Activated naive CD4-positive, alpha-beta T cell treated with anti-CD3 and anti-CD28 coated beads, Interleukin-2, amount 10 ng/mL, durations not matched to agents 7 days and 5 days (primary cell): ENCODE results near the gene BCKDHB.
"Not testable (repeated sequence)": the region's sequence is repeated elsewhere in the genome, so short reads cannot be mapped to it uniquely, and the experiment has no call there.

Experiments used
- CTCF ChIA-PET: fragments of 350-600 bp; sonication (Branson Sonifier 250); formaldehyde crosslinking; loops from one replicate; lab custom pipeline; 2021; ENCODE audit warnings: antibody characterized with exemption; lab: Charles Lee
- DNase-seq: peaks from one replicate; pipeline ENCODE4 v3.0.0-alpha.2; 2020
- H3K27ac Mint-ChIP-seq: one replicate; pipeline ENCODE4 v1.8.0; 2021; ENCODE audit warnings: mild to moderate bottlenecking, moderate library complexity, mixed read lengths
- H3K27me3 Mint-ChIP-seq: one replicate; pipeline ENCODE4 v1.8.0; 2021; ENCODE audit warnings: mild to moderate bottlenecking, mixed read lengths
- H3K36me3 Mint-ChIP-seq: one replicate; pipeline ENCODE4 v1.8.0; 2021; ENCODE audit warnings: mixed read lengths
- H3K4me1 Mint-ChIP-seq: one replicate; pipeline ENCODE4 v1.8.0; 2021; ENCODE audit warnings: mixed read lengths
- H3K4me3 Mint-ChIP-seq: one replicate; pipeline ENCODE4 v1.8.0; 2021; ENCODE audit warnings: mild to moderate bottlenecking, moderate library complexity, mixed read lengths
- H3K9me3 Mint-ChIP-seq: one replicate; pipeline ENCODE4 v1.8.0; 2021; ENCODE audit warnings: mixed read lengths

BCKDHB gene

DNA sequence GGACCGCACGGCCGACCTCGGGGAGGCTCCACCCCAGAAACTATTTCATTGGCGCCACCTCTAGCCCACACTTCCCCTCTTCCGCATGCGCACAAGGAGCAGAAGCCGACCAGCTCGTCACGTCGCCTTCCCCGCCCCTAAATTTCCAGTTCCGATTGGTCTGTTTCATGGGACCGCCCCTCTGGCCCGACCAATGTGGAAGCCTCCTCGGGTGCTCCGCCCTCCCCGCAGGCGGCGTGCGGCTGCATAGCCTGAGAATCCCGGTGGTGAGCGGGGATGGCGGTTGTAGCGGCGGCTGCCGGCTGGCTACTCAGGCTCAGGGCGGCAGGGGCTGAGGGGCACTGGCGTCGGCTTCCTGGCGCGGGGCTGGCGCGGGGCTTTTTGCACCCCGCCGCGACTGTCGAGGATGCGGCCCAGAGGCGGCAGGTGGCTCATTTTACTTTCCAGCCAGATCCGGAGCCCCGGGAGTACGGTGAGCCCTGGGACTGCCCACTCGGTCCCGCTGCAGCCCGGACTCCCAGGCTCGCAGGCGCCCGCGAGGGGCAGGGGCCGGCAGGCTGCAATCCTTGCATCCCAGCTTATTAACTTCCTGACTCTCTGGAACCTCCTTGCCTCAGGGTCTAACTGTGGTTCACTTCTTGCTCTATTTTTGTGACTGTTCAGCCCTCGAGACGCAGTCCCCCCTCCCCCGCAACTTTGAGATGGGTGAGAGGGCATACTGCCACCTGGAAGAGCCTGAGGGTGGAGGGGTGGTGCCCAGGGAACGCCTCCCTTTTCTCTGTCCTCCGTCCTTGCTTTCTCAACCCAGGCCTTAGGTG lies at the start of gene BCKDHB:
Gene BCKDHB (plus strand): TSS at position 254 of the 818 bp plus-strand sequence. CDS start 23 bp downstream, at position 277.
- peaks cover 15% of the 10 kb centered on the region for H3K27me3 Mint-ChIP-seq
- CTCF ChIA-PET: interaction anchor here (1.1 kb wide), 1 partner anchor 157 kb away, joined by 3 read pairs; no protein-coding TSS in a partner anchor

DNA sequence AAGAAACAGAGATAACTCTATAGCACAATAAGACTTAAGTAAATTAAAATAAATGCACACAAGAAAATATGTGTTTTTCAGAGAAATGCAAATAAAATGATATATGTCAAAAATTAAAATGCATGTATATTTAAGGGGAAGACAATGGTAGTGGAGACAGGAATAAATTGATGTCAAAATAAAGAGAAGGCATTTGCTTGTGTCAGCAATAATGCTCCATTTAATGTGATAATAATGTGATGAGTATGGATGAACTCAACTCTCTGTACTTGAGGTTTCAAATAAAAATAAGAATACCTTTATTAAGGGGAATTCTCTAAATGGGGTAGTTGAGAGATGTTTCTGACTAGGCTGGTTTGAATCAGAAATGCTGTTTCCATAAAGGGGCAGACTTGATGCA lies 45.7 kb upstream of the BCKDHB start:
- no peak for DNase-seq
- no peaks in the 10 kb centered on the region for H3K27me3 Mint-ChIP-seq
- no peaks in the 10 kb centered on the region for H3K9me3 Mint-ChIP-seq
- CTCF ChIA-PET: no interaction called here
- no peaks in the 10 kb centered on the region for H3K36me3 Mint-ChIP-seq
- H3K27ac Mint-ChIP-seq: no peak overlapping the region
- no peak overlapping the region for H3K4me3 Mint-ChIP-seq
- H3K4me1 Mint-ChIP-seq: no peaks in the 10 kb centered on the region

More for the DNA sequence above, at the start of gene BCKDHB:
- H3K27ac Mint-ChIP-seq: peak within 1 kb of the TSS; percentile 90
- DNase-seq: peak; percentile 99
- H3K9me3 Mint-ChIP-seq: no peaks in the 10 kb centered on the region
- H3K4me3 Mint-ChIP-seq: peak within 1 kb of the TSS; percentile 92
- peaks cover 22% of the 10 kb centered on the region for H3K4me1 Mint-ChIP-seq
- H3K36me3 Mint-ChIP-seq: peaks cover 1% of the 10 kb centered on the region

DNA sequence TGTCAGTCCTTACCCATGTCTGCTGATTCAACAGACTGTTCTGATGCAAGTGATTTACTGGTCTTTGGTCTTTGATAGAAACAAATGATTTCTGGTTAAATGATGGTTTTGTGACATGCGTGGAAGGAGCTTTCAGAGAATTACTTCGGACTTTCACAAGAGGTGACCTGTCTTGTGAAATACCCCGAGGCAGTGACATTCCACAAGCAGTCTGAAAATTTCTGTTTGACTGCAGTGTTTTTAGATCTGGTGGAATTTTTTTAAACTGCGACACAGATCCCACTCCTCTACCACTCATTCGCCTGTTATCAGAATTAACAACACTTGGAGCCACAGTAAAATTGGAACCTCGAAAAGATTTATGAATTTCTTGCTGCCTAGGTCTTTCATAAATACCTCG lies 38.3 kb upstream of the BCKDHB start:
- H3K36me3 Mint-ChIP-seq, H3K4me3 Mint-ChIP-seq, H3K27me3 Mint-ChIP-seq, DNase-seq, H3K4me1 Mint-ChIP-seq, H3K27ac Mint-ChIP-seq, H3K9me3 Mint-ChIP-seq, CTCF ChIA-PET: not testable (repeated sequence)

DNA sequence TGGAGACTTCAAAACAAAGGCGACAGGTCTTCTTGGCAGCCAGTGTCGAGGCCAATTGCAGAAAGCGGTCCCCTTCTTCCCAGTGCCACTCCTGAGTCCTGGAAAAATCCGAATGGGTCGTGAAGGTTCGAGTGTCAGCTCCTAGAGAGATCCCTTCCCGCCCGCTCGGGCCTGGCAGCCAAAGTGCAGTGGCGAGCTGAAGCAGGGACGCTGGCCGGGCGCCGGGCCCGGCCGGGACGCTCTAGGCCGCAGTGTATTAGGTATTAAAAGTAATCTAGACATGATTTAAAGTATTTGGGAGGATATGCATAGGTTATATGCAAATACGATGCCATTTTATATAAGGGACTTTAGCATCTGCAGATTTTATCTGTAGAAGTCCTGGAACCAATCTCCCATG lies 36.0 kb upstream of the BCKDHB start:
- H3K9me3 Mint-ChIP-seq, H3K36me3 Mint-ChIP-seq, H3K27ac Mint-ChIP-seq, H3K4me3 Mint-ChIP-seq, H3K4me1 Mint-ChIP-seq, DNase-seq, CTCF ChIA-PET: not testable (repeated sequence)
- H3K27me3 Mint-ChIP-seq: peaks cover 13% of the 10 kb centered on the region

DNA sequence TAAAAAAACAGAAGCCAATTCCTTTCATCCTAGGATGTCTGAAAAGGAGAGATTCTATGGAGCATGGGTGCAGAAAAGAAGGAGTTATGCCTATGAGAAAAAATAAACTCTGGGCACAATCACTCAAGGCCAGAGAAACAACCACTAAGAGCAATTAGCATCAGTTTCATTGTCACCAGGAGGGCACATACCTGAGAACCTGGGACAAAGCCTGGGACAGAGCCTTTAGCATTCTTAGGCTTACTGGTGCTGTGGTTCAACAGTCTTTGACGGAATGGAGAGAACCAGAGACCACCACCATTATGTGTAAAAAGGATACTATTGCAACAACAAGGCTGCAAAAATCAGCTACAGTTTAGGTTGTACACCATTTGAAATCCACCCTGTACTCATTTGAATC lies 29.4 kb upstream of the BCKDHB start:
- DNase-seq: no peak
- Mint-ChIP-seq H3K36me3 (no peaks in the 10 kb centered on the region), H3K27ac (no peak overlapping the region), H3K4me1 (no peaks in the 10 kb centered on the region), H3K4me3 (no peak overlapping the region), H3K9me3 (no peaks in the 10 kb centered on the region), H3K27me3 (peaks cover 18% of the 10 kb centered on the region)
- CTCF ChIA-PET: no interaction called here

DNA sequence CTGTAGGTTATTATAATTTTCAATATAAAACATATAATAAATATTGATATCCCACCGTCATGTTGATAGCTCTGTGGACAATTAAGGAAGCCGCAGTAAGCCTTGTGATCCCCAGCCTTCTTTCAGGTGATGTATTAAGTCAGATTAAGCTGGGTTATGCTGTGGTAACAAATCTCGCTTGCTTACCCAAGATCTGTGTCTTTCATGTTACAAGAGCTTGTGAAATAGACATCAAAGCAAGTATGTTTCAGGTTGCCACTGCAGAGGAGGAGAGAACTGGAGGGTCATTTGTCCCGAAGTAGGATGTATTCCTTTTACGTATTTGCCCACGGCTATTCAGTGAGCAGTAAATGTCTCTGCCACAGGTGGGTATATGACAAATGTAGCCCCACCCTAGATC lies 17.8 kb upstream of the BCKDHB start:
- CTCF ChIA-PET: no interaction called here
- no peak for DNase-seq
- Mint-ChIP-seq H3K27me3 (peaks cover 15% of the 10 kb centered on the region), H3K4me3 (no peak overlapping the region), H3K9me3 (no peaks in the 10 kb centered on the region), H3K36me3 (no peaks in the 10 kb centered on the region), H3K27ac (no peak overlapping the region), H3K4me1 (no peaks in the 10 kb centered on the region)

DNA sequence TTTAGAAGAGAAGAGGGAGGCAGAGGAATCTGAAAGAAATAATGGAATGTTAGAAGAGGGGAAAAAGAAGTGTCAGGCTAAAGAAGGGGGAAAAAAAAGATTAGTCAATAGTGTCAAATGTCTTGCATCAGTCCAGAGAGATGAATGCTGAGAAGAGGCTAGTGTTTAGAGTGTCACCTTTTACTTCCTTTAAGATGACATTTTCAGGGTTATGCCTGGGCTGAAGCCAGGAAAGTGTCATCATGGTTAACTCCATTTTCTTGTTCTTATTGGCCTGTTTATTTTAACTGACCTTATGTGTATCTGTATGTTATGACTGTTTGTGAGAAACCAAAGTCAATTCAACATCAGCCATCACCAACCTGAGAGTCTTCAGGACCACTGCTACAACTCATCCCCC lies 15.0 kb upstream of the BCKDHB start:
- DNase-seq: no peak
- peaks cover 8% of the 10 kb centered on the region for H3K4me1 Mint-ChIP-seq
- H3K4me3 Mint-ChIP-seq: no peak overlapping the region
- CTCF ChIA-PET: interaction anchor here (1.0 to 3.9 kb wide), 2 partner anchors 63 to 142 kb away, joined by 3 to 45 read pairs; no protein-coding TSS in a partner anchor
- peaks cover 2% of the 10 kb centered on the region for H3K9me3 Mint-ChIP-seq
- H3K27me3 Mint-ChIP-seq: peaks cover 15% of the 10 kb centered on the region
- H3K36me3 Mint-ChIP-seq: peaks cover 2% of the 10 kb centered on the region
- no peak overlapping the region for H3K27ac Mint-ChIP-seq

DNA sequence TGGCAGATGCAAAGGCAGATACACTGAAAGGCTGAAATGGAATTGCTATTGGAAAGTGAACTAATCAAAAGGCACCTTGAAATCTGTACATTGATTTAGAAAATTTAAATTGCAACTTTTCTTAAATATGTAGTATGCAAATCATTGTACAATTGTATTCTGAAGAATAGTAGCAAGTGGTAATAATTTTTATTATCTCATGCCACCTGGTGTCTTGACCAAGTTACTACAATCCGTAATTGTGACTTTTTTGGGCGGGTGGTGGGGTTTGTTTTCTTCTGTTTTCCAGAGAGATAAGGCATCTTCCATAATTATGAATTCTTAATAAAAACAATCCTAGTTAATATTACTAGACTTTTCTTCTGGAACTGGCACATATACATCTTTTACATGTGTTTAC lies 12.5 kb upstream of the BCKDHB start:
- Mint-ChIP-seq H3K27ac (no peak overlapping the region), H3K4me1 (peaks cover 8% of the 10 kb centered on the region), H3K36me3 (peaks cover 2% of the 10 kb centered on the region), H3K4me3 (no peak overlapping the region), H3K27me3 (peaks cover 6% of the 10 kb centered on the region), H3K9me3 (peaks cover 2% of the 10 kb centered on the region)
- CTCF ChIA-PET: interaction anchor here (0.7 to 3.9 kb wide), 7 partner anchors 9 to 316 kb away, joined by 3 to 45 read pairs (median 4); no protein-coding TSS in a partner anchor
- DNase-seq: peak; percentile 25

DNA sequence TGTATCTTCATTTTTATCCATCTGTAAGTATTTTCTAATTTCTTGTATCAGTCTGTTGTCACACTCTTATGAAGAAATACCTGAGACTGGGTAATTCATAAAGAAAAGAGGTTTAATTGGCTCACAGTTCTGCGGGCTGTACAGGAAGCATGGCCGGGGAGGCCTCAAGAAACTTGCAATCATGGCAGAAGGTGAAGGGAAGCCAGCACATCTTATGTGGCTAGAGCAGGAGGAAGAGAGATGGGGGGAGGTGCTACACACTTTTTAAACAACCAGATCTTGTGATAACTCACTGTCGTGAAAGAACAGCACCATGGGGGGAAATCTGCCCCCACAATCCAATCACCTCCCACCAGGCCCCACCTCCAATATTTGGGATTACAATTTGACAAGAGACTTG lies 10.9 kb upstream of the BCKDHB start:
- H3K4me3 Mint-ChIP-seq: no peak overlapping the region
- peaks cover 2% of the 10 kb centered on the region for H3K36me3 Mint-ChIP-seq
- H3K9me3 Mint-ChIP-seq: peaks cover 2% of the 10 kb centered on the region
- DNase-seq: no peak
- CTCF ChIA-PET: interaction anchor here (0.7 to 1.4 kb wide), 3 partner anchors 16 to 1658 kb away, joined by 3 read pairs; no protein-coding TSS in a partner anchor
- peaks cover 8% of the 10 kb centered on the region for H3K4me1 Mint-ChIP-seq
- H3K27ac Mint-ChIP-seq: no peak overlapping the region
- peaks cover 8% of the 10 kb centered on the region for H3K27me3 Mint-ChIP-seq

DNA sequence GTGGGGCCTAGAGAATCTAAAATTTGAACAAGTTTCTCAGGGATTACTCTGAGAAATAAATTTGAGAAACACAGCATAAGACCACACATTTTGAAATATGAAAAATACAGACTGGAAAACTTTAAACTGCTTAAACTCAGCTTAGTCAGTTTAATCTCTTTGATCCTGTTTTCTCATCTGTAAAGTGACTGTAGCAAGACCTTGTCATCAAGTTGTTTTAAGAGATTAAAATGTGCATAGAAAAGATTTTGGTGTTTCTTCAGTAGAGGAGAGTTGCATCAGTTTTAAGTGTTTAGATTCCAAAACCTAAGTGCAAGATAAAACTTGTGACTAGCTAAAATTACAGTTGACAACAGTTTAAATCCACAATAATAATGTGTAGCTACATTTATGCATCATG lies 8.1 kb upstream of the BCKDHB start:
- Mint-ChIP-seq H3K27ac (no peak overlapping the region), H3K4me1 (peaks cover 8% of the 10 kb centered on the region), H3K36me3 (peaks cover 2% of the 10 kb centered on the region), H3K4me3 (no peak overlapping the region), H3K27me3 (peaks cover 8% of the 10 kb centered on the region), H3K9me3 (peaks cover 2% of the 10 kb centered on the region)
- CTCF ChIA-PET: interaction anchor here (1.1 to 2.4 kb wide), 3 partner anchors 149 to 230 kb away, joined by 3 to 12 read pairs (median 3); no protein-coding TSS in a partner anchor
- DNase-seq: no peak

DNA sequence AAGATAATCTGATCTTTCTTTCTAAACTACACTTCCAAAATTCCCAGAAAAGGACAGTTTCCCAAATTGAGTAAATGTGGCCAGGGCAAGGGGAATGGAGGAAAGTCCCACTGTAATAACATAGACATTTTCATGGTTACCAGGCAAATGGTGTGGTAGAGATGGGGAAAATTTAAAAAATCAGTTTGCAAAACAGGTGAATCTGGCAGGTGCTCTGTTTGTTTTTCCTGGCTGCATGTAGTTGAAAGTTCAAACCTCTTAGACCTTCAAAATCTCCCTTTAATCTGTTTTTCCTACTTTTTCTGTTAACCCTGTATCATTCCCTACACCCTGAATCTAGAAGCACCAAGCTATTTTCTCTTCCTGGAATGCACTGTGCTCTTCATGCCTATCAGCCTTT lies 2.0 kb upstream of the BCKDHB start:
- DNase-seq: no peak
- H3K4me3 Mint-ChIP-seq: no peak overlapping the region

DNA sequence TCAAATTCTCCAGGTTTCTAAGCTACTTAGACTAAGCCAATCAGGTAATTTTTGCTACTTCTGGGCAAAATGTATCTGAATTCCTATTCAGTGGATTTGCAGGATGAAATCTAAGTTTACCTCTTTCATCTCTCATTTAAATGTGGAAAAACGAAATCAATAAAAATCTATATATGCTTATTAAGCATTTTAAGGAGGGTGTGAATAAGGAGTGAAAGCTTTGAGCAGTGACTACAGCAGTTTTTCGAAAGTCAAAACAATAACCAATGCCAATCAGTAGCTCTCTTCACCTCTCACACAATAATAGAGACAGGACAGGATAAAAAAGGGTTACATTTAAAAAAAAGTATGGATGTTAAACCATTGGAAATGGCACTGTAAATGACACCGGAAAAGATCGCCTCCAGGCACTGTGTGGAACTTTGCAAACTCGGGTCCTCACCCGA lies 476 bp upstream of the BCKDHB start:
- Mint-ChIP-seq H3K4me3 (peak overlapping the region; percentile 92), H3K4me1 (peaks cover 22% of the 10 kb centered on the region), H3K36me3 (peaks cover 1% of the 10 kb centered on the region), H3K27ac (peak overlapping the region; percentile 90), H3K27me3 (peaks cover 15% of the 10 kb centered on the region), H3K9me3 (no peaks in the 10 kb centered on the region)
- CTCF ChIA-PET: interaction anchor here (0.7 to 1.1 kb wide), 2 partner anchors 157 to 328 kb away, joined by 3 read pairs; no protein-coding TSS in a partner anchor
- DNase-seq: no peak

More for the DNA sequence above, 2.0 kb upstream of the BCKDHB start:
- Mint-ChIP-seq H3K9me3 (no peaks in the 10 kb centered on the region), H3K27me3 (peaks cover 19% of the 10 kb centered on the region), H3K4me1 (peaks cover 22% of the 10 kb centered on the region), H3K27ac (no peak overlapping the region), H3K36me3 (peaks cover 1% of the 10 kb centered on the region)
- CTCF ChIA-PET: interaction anchor here (0.6 to 1.6 kb wide), 3 partner anchors 46 to 158 kb away, joined by 3 to 6 read pairs (median 4); no protein-coding TSS in a partner anchor

DNA sequence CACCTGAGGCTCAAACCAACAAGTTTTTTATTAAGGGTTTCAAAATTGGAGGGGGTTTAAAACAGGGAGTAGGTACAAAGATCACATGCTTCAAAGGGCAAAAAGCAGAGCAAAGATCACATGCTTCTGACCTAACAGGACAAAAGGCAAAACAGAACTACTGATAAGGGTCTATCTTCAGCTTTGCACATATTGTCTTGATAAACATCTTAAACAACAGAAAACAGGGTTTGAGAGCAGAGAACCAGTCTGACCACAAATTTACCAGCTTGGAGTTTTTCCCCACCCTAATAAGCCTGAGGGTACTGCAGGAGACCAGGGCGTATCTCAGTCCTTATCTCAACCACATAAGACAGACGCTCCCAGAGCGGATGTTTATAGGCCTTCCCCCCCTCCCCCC lies 16.1 kb downstream of the BCKDHB start:
- H3K36me3 Mint-ChIP-seq, H3K4me1 Mint-ChIP-seq, DNase-seq, H3K27me3 Mint-ChIP-seq, H3K27ac Mint-ChIP-seq, H3K4me3 Mint-ChIP-seq, CTCF ChIA-PET: not testable (repeated sequence)
- peaks cover 12% of the 10 kb centered on the region for H3K9me3 Mint-ChIP-seq

DNA sequence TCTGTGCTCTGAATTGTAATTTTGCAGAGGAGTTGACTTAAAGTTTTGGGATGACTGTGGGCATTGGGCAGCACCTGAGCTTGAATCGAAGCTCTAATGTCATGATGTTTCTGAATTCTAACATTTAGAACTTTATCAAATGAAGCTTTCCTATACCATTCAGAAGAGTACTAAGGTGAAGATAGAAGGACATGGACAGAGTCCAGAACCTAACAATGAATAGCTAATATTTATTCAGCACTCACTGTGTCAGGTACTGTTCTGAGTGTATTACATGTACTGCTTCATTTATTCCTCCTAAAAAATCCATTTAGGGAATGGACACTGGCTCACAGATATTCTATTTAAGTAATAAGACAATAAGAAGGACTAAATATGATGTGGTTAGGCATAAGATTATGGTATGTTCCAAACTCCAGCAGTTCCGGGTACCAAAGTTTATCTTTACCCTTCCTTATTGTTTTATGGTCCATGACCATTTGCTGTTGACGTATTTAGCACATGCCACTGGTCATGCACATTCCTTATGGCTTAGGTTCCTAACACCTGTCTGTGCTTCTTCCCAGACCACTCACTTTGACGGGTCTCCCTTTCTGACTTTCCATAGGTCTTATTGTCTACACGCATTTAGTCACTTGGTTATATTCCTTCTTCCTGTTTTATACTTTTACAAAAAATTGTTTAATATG lies 20.3 kb downstream of the BCKDHB start:
- no peaks in the 10 kb centered on the region for H3K9me3 Mint-ChIP-seq
- H3K27ac Mint-ChIP-seq: no peak overlapping the region
- H3K4me1 Mint-ChIP-seq: no peaks in the 10 kb centered on the region
- DNase-seq: no peak
- CTCF ChIA-PET: no interaction called here
- H3K27me3 Mint-ChIP-seq: no peaks in the 10 kb centered on the region
- peaks cover 6% of the 10 kb centered on the region for H3K36me3 Mint-ChIP-seq
- no peak overlapping the region for H3K4me3 Mint-ChIP-seq
